PC-3 (cell line): ENCODE data around the gene NOL8. TPM values are rescaled to one million over a fixed set of nuclear protein-coding genes. Genes with fewer than 3 reads are reported as not detected.
A peak's percentile ranks its signal among the peaks of the same experiment; 100 is the strongest.

Experiments
- ATAC-seq: fragments of 200-7000 bp; cut with Tn5 transposase; 2 replicates; pipeline ENCODE4 v1.9.1; 2020; ENCODE audit warnings: mild to moderate bottlenecking, moderate library complexity
- Bru-seq: library from RNA; stranded (reverse); fragments of 400-500 nt; gene quantifications from one replicate; lab custom pipeline; 2021; lab: Mats Ljungman, UMichigan
- BruChase-seq, 2 experiments: library from RNA; stranded (reverse); fragments of 400-500 nt; gene quantifications; one replicate each; lab custom pipeline; 2021; lab: Mats Ljungman, UMichigan
- BruUV-seq: library from RNA; stranded (reverse); fragments of 400-500 nt; replicated peaks from 2 replicates; lab custom pipeline; 2021; lab: Mats Ljungman, UMichigan
- CTCF ChIA-PET: fragments of 300-600 bp; sonication (Branson Sonifier 250); formaldehyde crosslinking; loops from one replicate; lab custom pipeline; 2022; ENCODE audit warnings: antibody characterized with exemption; lab: Charles Lee
- POLR2A ChIA-PET: fragments of 300-600 bp; sonication (Branson Sonifier 250); formaldehyde crosslinking; loops from one replicate; lab custom pipeline; 2022; ENCODE audit warnings: antibody characterized with exemption; ENCODE audit not compliant: unreplicated experiment; lab: Charles Lee
- DNase-seq: peaks from one replicate; pipeline ENCODE4 v3.0.0-alpha.2; 2015
- H2AFZ ChIP-seq: fragments of 300-600 bp; sonication (generic); 2 replicates; pipeline ENCODE4 v1.6.0; 2016; ENCODE audit warnings: antibody characterized with exemption, low read length
- H3F3A ChIP-seq: fragments of 300-600 bp; sonication (generic); one replicate; pipeline ENCODE4 v1.6.0; 2017; ENCODE audit warnings: antibody characterized with exemption, low read length, control low read depth, mild to moderate bottlenecking; ENCODE audit not compliant: unreplicated experiment
- H3K27ac ChIP-seq: fragments of 300-600 bp; sonication (generic); 2 replicates; pipeline ENCODE4 v1.5.1; 2016; ENCODE audit warnings: mild to moderate bottlenecking, low read length
- H3K27me3 ChIP-seq: fragments of 300-600 bp; sonication (generic); 2 replicates; pipeline ENCODE4 v1.6.1; 2016; ENCODE audit warnings: low read length, mixed read lengths
- H3K36me3 ChIP-seq: fragments of 300-600 bp; sonication (generic); 2 replicates; pipeline ENCODE4 v1.6.1; 2016; ENCODE audit warnings: low read depth, mixed run types, low read length, mixed read lengths
- H3K4me1 ChIP-seq: fragments of 300-600 bp; sonication (generic); 2 replicates; pipeline ENCODE4 v1.5.1; 2016; ENCODE audit warnings: low read length; ENCODE audit not compliant: insufficient read depth
- H3K4me2 ChIP-seq: fragments of 300-600 bp; sonication (generic); 2 replicates; pipeline ENCODE4 v1.6.0; 2016; ENCODE audit warnings: low read length
- H3K4me3 ChIP-seq: fragments of 300-600 bp; sonication (generic); 2 replicates; pipeline ENCODE4 v1.5.1; 2016; ENCODE audit warnings: mild to moderate bottlenecking, low read length, mixed read lengths
- H3K79me2 ChIP-seq: fragments of 300-600 bp; sonication (generic); 2 replicates; pipeline ENCODE4 v1.6.1; 2017; ENCODE audit warnings: low read length, mixed read lengths
- H3K9ac ChIP-seq: fragments of 300-600 bp; sonication (generic); 2 replicates; pipeline ENCODE4 v1.6.0; 2016; ENCODE audit warnings: mild to moderate bottlenecking, low read length
- H3K9me2 ChIP-seq: fragments of 300-600 bp; sonication (generic); replicated peaks from 2 replicates; pipeline ENCODE4 v1.6.1; 2016; ENCODE audit warnings: mixed run types, low read length, mixed read lengths
- H3K9me3 ChIP-seq: fragments of 300-600 bp; sonication (generic); 2 replicates; pipeline ENCODE4 v1.6.1; 2016; ENCODE audit warnings: low read length, mixed read lengths
- H4K20me1 ChIP-seq: fragments of 300-600 bp; sonication (generic); 2 replicates; pipeline ENCODE4 v1.6.1; 2016; ENCODE audit warnings: low read length, mixed read lengths
- CTCF ChIP-seq: fragments of 300-600 bp; sonication (generic); conservative IDR thresholded peaks from 2 replicates; pipeline ENCODE4 v1.5.1; 2017; ENCODE audit warnings: antibody characterized with exemption, low read depth, mild to moderate bottlenecking, low read length
- EZH2 ChIP-seq: fragments of 300-600 bp; sonication (generic); IDR thresholded peaks from one replicate; pipeline ENCODE4 v1.6.1; 2017; ENCODE audit warnings: antibody characterized with exemption, mild to moderate bottlenecking, low read length; ENCODE audit not compliant: unreplicated experiment
- EZH2phosphoT487 ChIP-seq: fragments of 300-600 bp; sonication (generic); IDR thresholded peaks from 2 replicates; pipeline ENCODE4 v1.6.1; 2018; ENCODE audit warnings: mild to moderate bottlenecking, antibody characterized with exemption, low read length, borderline replicate concordance
- intact Hi-C: fragments of 100-400 bp; cut with micrococcal nuclease; formaldehyde crosslinking; loops from 2 replicates; pipeline ENCODE4 v1.9.0; 2023
- long read RNA-seq: library from polyadenylated mRNA; unstranded; transcript quantifications from one replicate; pipeline ENCODE4 v2.0.0, GENCODE V29; 2021; ENCODE audit not compliant: unreplicated experiment
- total RNA-seq: library from RNA; depleted of rRNA; stranded (reverse); fragments of >200 nt; gene quantifications from 2 replicates; pipeline ENCODE4 v1.2.3, GENCODE V29; 2014; rRNA removed

Gene NOL8
- total RNA-seq (21.0 and 22.5 TPM in 2 replicates), Bru-seq, nascent RNA (percentile 80 among the genes with signal in this experiment), BruChase-seq, experiment 1, labeled RNA remaining after a 6-hour chase (percentile 89 among the genes with signal in this experiment), BruChase-seq, experiment 2, labeled RNA remaining after a 2-hour chase (percentile 87 among the genes with signal in this experiment)
- long read RNA-seq, full-length matches to known transcripts = 5 of 46 reads
- long read RNA-seq, partial matches to known transcripts = 24 of 46 reads
- long read RNA-seq, other reads (novel, unspliced or antisense) = 17 of 46 reads

- no TSS peak for BruUV-seq
- Histone ChIP-seq H3K9me3 (no peaks in the 10 kb centered on the region), H3K4me2 (peak within 1 kb of the TSS; percentile 91), H3K79me2 (peaks cover 49% of the 10 kb centered on the region), H3K27me3 (no peaks in the 10 kb centered on the region), H3K27ac (peak within 1 kb of the TSS; percentile 91), H2AFZ (peak within 1 kb of the TSS; percentile 84), H3F3A (no peaks in the 10 kb centered on the region), H3K4me1 (peaks cover 10% of the 10 kb centered on the region; the same call in 1 of the 2 replicates), H3K36me3 (no peaks in the 10 kb centered on the region; the same call in 1 of the 2 replicates), H4K20me1 (no peaks in the 10 kb centered on the region), H3K4me3 (peak within 1 kb of the TSS; percentile 79), H3K9me2 (no peaks in the 10 kb centered on the region), H3K9ac (peak within 1 kb of the TSS; percentile 97)
- CTCF ChIA-PET = no interaction called here
- intact Hi-C loops = loop anchor here (5.0 kb wide), 1 partner anchor 112 kb away; no protein-coding TSS in a partner anchor
- ATAC-seq = peak; percentile 90
- TF ChIP-seq CTCF (no peak), EZH2 (no peak), EZH2phosphoT487 (no peak)
- DNase-seq = peak; percentile 76
- POLR2A ChIA-PET = interaction anchor here (1.5 kb wide), 1 partner anchor 345 kb away, joined by 3 read pairs; the partner anchor contains the start of gene IPPK
Observed at GRCh38 chr9:92325269-92325990, at the start of gene NOL8, which contains the start of gene CENPP. Gene NOL8 (minus strand): TSS chr9:92325350. CDS start chr9:92324161, 1,189 bp downstream. Gene CENPP (plus strand): TSS chr9:92325953.

- H3K36me3 ChIP-seq = no peaks in the 10 kb centered on the region
- TF ChIP-seq CTCF = no peak
- no peak for TF ChIP-seq EZH2phosphoT487
- TF ChIP-seq EZH2 = no peak
- H3K27ac ChIP-seq = no peak overlapping the region
- no peaks in the 10 kb centered on the region for H4K20me1 ChIP-seq
- no peak overlapping the region for H2AFZ ChIP-seq
- POLR2A ChIA-PET = no interaction called here
- DNase-seq (no peak), ATAC-seq (no peak)
- no TSS peak for BruUV-seq
- H3K9me3 ChIP-seq = no peaks in the 10 kb centered on the region
- no peak overlapping the region for H3K9ac ChIP-seq
- H3K9me2 ChIP-seq = no peaks in the 10 kb centered on the region
- CTCF ChIA-PET = no interaction called here
- no peaks in the 10 kb centered on the region for H3K4me1 ChIP-seq
- intact Hi-C loops = no loop called here
- no peaks in the 10 kb centered on the region for H3F3A ChIP-seq
- no peak overlapping the region for H3K4me3 ChIP-seq
- H3K4me2 ChIP-seq = no peak overlapping the region
- H3K79me2 ChIP-seq = no peaks in the 10 kb centered on the region
- no peaks in the 10 kb centered on the region for H3K27me3 ChIP-seq
Observed at GRCh38 chr9:92373167-92373566, 48.0 kb upstream of the NOL8 start.
